Measurements from ENCODE around the gene MMP25. TPM values are rescaled to one million over a fixed set of nuclear protein-coding genes. Genes with fewer than 3 reads are reported as not detected.

The MMP25 gene, protein sequence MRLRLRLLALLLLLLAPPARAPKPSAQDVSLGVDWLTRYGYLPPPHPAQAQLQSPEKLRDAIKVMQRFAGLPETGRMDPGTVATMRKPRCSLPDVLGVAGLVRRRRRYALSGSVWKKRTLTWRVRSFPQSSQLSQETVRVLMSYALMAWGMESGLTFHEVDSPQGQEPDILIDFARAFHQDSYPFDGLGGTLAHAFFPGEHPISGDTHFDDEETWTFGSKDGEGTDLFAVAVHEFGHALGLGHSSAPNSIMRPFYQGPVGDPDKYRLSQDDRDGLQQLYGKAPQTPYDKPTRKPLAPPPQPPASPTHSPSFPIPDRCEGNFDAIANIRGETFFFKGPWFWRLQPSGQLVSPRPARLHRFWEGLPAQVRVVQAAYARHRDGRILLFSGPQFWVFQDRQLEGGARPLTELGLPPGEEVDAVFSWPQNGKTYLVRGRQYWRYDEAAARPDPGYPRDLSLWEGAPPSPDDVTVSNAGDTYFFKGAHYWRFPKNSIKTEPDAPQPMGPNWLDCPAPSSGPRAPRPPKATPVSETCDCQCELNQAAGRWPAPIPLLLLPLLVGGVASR
- total RNA-seq: 1 to 10 TPM; 1.5 to 1.9 TPM
- 0.90 TPM for polyA plus RNA-seq

DNA sequence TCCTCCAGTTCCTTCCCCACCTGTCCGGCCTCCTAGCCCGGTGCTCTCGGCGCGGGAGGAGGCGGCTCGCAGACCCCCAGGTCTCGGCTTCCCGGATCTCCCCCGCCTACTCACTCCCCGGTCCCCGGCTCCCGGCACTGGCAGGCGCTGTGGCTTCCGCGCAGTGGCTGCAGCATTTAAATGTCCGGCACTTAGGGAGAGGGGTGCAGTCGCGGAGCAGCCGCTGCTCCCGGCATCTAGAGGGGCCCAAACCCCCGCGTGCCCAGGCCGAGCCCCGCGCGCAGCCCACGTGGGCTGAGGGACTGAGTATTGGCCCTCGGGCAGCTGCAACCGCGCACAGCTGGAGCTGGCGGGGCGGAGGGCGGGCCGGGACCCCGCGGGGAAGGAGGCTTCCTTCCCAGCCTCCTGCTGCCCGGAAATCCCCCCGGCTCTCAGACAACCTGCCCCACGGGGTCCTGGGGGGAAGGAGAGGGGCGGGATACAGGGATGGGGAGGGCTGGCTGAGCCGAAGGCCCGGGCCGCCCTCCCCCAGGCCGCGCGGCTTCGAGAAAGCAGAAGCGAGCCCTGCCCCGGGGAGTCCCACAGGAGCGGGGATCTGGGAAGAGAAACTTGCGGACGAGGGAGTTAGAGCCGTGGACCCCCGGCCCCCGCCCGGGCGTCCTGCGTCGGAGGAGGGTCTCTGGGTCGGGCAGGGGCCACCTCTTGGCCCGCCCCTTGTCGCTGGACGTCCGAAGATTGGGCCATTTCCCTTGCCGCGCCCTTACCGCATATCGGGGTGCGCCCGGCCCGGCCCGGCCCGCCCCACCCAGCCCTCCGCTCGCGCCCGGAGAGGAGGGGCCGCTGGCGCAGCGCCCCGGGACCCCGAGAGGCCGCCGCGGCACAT, at the start of gene MMP25:
Gene MMP25 (plus strand): TSS at position 804 of the 883 bp plus-strand sequence. CDS start 357 bp downstream, outside the sequence.
- H3K36me3 Mint-ChIP-seq: no peaks in the 10 kb centered on the region
- Histone ChIP-seq H3K27ac (ENCODE audit: low read depth, low read length) (no peak within 1 kb of the TSS), H3K27me3 (ENCODE audit: insufficient read depth, low read length, poor library complexity, severe bottlenecking) (peaks cover 43% of the 10 kb centered on the region), H3K4me1 (ENCODE audit: insufficient read depth, low read length) (peaks cover 27% of the 10 kb centered on the region), H3K9me3 (ENCODE audit: low read length) (no peaks in the 10 kb centered on the region), H3K36me3 (ENCODE audit: insufficient read depth, low read length) (no peaks in the 10 kb centered on the region), H3K4me3 (ENCODE audit: low read length) (peak within 1 kb of the TSS; percentile 51)
- no peaks in the 10 kb centered on the region for H3K9me3 Mint-ChIP-seq
- POLR2A ChIA-PET: interaction anchor here (0.6 to 1.4 kb wide), 5 partner anchors 11 to 166 kb away, joined by 3 to 6 read pairs (median 5); no protein-coding TSS in a partner anchor
- DNase-seq: no peak
- peaks cover 13 to 34% of the 10 kb centered on the region in 2 donors for H3K27me3 Mint-ChIP-seq
- H3K4me3 Mint-ChIP-seq: peak within 1 kb of the TSS; percentile 56 to 89 (median 83)
- CTCF ChIA-PET: interaction anchor here (0.7 to 9.7 kb wide), 6 partner anchors 11 to 84 kb away, joined by 3 to 119 read pairs (median 6); no protein-coding TSS in a partner anchor
- H3K4me1 Mint-ChIP-seq: peaks cover 16 to 40% (median 31%) of the 10 kb centered on the region in 3 donors
- peak within 1 kb of the TSS in 5 of 8 donors; percentile 36 to 94 (median 42) for H3K27ac Mint-ChIP-seq

DNA sequence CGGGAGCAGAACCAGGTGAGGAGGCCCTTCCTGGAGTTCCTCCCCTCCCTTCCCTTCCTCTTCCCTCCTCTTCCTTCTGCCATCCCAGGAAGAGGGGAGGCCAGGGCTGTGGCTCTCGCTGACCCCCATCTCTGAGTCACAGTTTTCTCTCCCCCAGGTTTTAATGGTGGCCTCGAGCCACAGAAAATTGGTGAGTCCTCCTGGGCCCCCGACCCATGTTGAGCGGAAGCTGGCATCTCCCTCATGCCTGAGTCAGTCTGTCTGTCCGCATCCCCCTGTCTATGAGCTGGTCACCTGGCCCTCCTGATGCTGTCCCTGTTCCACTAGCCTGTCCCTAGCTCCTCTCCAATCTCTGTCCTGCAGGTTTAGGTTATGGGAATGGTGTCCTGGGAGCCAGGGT, 46.4 kb upstream of the MMP25 start:
- H3K4me3 Mint-ChIP-seq: no peak overlapping the region

DNA sequence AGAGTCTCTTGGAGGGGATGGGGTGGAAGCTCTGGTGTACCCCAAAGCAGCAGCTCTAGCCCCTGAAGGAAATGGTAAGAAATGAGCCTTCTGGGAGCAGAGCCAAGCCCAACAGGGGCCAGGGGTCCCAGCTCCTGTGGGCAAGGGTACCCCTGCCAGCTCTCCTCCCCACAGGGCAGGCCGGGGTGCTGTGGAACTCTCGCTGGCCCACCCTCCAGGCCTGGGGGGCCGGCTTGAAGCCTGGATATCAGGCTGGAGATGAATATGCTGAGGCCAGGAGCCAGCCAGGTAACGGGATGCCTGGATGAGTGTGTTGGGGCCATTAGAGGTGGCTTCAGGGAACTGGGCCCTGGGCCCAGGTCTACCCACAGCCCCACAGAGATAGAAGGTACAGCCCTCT, 45.8 kb upstream of the MMP25 start:
- ChIA-PET CTCF (interaction anchor here (14.4 kb wide), 1 partner anchor 26 kb away, joined by 289 read pairs; the partner anchor contains the start of genes HCFC1R1, THOC6 and TNFRSF12A), POLR2A (interaction anchor here (1.1 kb wide), 1 partner anchor 19 kb away, joined by 3 read pairs; no protein-coding TSS in a partner anchor)
- Mint-ChIP-seq H3K9me3 (peaks cover 0 to 2% (median 0%) of the 10 kb centered on the region in 5 donors), H3K4me1 (peaks cover 0 to 8% (median 6%) of the 10 kb centered on the region in 3 donors), H3K27ac (no peak overlapping the region), H3K36me3 (no peaks in the 10 kb centered on the region), H3K27me3 (peaks cover 8 to 10% of the 10 kb centered on the region in 2 donors), H3K4me3 (no peak overlapping the region)
- Histone ChIP-seq H3K27me3 (ENCODE audit: insufficient read depth, low read length, poor library complexity, severe bottlenecking) (no peaks in the 10 kb centered on the region), H3K27ac (ENCODE audit: low read depth, low read length) (no peak overlapping the region), H3K4me1 (ENCODE audit: insufficient read depth, low read length) (no peaks in the 10 kb centered on the region), H3K4me3 (ENCODE audit: low read length) (no peak overlapping the region), H3K9me3 (ENCODE audit: low read length) (no peaks in the 10 kb centered on the region), H3K36me3 (ENCODE audit: insufficient read depth, low read length) (no peaks in the 10 kb centered on the region)
- no peak for DNase-seq

More for the DNA sequence above, 46.4 kb upstream of the MMP25 start:
- Histone ChIP-seq H3K27ac (ENCODE audit: low read depth, low read length) (no peak overlapping the region), H3K4me1 (ENCODE audit: insufficient read depth, low read length) (no peaks in the 10 kb centered on the region), H3K27me3 (ENCODE audit: insufficient read depth, low read length, poor library complexity, severe bottlenecking) (no peaks in the 10 kb centered on the region), H3K4me3 (ENCODE audit: low read length) (no peak overlapping the region), H3K36me3 (ENCODE audit: insufficient read depth, low read length) (no peaks in the 10 kb centered on the region), H3K9me3 (ENCODE audit: low read length) (no peaks in the 10 kb centered on the region)
- Mint-ChIP-seq H3K27ac (no peak overlapping the region), H3K9me3 (peaks cover 0 to 2% (median 0%) of the 10 kb centered on the region in 5 donors), H3K4me1 (peaks cover 0 to 7% (median 6%) of the 10 kb centered on the region in 3 donors), H3K36me3 (no peaks in the 10 kb centered on the region), H3K27me3 (peaks cover 5 to 10% of the 10 kb centered on the region in 2 donors)
- POLR2A ChIA-PET: interaction anchor here (1.1 kb wide), 1 partner anchor 19 kb away, joined by 3 read pairs; no protein-coding TSS in a partner anchor
- CTCF ChIA-PET: interaction anchor here (14.4 kb wide), 1 partner anchor 27 kb away, joined by 289 read pairs; the partner anchor contains the start of genes HCFC1R1, THOC6 and TNFRSF12A
- no peak for DNase-seq

DNA sequence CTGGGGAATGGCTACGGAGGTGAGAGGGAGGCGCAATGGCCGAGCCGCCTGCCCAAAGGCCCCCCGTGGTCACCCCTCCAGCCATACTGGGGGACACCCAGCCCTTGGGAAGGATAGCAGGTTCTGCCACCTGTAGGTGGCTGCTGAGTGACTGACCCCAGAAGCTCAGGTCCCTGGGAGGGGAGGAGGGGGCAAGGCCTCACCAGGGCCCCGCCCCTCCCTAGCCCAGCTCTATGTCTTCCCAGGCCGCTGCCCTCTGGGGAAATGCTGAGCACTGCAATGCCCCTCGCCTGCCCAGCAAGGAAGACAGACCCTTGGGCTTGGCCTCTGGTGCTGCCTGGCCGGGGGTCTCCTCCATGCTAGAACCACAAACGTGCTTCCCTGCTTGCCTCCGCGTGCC, 45.0 kb upstream of the MMP25 start:
- H3K27ac Mint-ChIP-seq: no peak overlapping the region

DNA sequence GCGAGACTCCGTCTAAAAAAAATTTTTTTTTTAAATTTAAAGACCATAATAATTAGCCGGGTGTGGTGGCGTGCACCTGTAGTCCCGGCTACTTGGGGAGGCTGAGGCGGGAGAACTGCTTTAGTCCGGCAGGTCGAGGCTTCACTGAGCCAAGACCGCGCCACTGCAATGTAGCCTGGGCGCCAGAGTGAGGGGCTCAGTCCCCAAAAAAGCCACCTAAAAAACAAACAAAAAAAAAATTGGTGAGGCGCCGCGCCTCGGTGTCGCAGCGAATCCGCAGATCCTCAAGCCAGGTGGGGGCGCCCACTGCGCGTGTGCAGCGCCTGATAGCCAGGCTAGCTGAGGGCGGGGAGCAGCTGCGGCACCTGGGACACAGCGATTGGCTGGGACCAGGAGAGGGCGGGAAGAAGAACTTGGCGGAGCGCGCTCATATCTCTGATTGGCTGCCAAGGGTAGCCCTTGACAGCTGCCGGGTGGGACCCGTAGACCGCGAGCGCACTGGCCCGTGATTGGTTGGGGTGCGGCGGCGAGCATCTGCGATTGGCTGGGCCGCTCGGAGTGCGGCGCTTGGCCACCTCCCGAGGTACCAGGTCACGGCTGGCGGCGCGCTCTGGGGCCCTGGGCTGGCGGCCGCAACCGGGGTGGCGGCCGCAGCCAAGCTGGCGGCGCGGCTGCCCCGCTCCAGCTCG, 42.6 kb upstream of the MMP25 start:
- Histone ChIP-seq H3K9me3 (ENCODE audit: low read length) (no peaks in the 10 kb centered on the region), H3K27me3 (ENCODE audit: insufficient read depth, low read length, poor library complexity, severe bottlenecking) (no peaks in the 10 kb centered on the region), H3K4me1 (ENCODE audit: insufficient read depth, low read length) (peaks cover 17% of the 10 kb centered on the region), H3K36me3 (ENCODE audit: insufficient read depth, low read length) (no peaks in the 10 kb centered on the region), H3K27ac (ENCODE audit: low read depth, low read length) (no peak overlapping the region), H3K4me3 (ENCODE audit: low read length) (no peak overlapping the region)
- peaks cover 22 to 31% (median 27%) of the 10 kb centered on the region in 3 donors for H3K4me1 Mint-ChIP-seq
- H3K27ac Mint-ChIP-seq: peak overlapping the region in 4 of 8 donors; percentile 8 to 79 (median 50)
- H3K9me3 Mint-ChIP-seq: peaks cover 0 to 2% (median 0%) of the 10 kb centered on the region in 5 donors
- peak overlapping the region; percentile 66 to 88 (median 79) for H3K4me3 Mint-ChIP-seq
- peaks cover 8 to 13% of the 10 kb centered on the region in 2 donors for H3K27me3 Mint-ChIP-seq
- CTCF ChIA-PET: interaction anchor here (0.7 to 14.4 kb wide), 18 partner anchors 8 to 162 kb away, joined by 3 to 289 read pairs (median 4); partner anchors contain the start of genes HCFC1R1, IL32, THOC6 and TNFRSF12A
- H3K36me3 Mint-ChIP-seq: no peaks in the 10 kb centered on the region
- DNase-seq: peak; percentile 91 to 97 (median 96)
- POLR2A ChIA-PET: interaction anchor here (0.7 to 1.0 kb wide), 6 partner anchors 16 to 55 kb away, joined by 3 to 7 read pairs (median 4); partner anchors contain the start of gene TNFRSF12A

More for the DNA sequence above, 45.0 kb upstream of the MMP25 start:
- H3K36me3 ChIP-seq (ENCODE audit: insufficient read depth, low read length): no peaks in the 10 kb centered on the region
- Mint-ChIP-seq H3K36me3 (no peaks in the 10 kb centered on the region), H3K4me1 (peaks cover 0 to 8% (median 6%) of the 10 kb centered on the region in 3 donors), H3K27me3 (peaks cover 8 to 10% of the 10 kb centered on the region in 2 donors), H3K4me3 (no peak overlapping the region), H3K9me3 (peaks cover 0 to 2% (median 0%) of the 10 kb centered on the region in 5 donors)
- POLR2A ChIA-PET: no interaction called here
- no peak for DNase-seq
- H3K4me1 ChIP-seq (ENCODE audit: insufficient read depth, low read length): no peaks in the 10 kb centered on the region
- H3K27me3 ChIP-seq (ENCODE audit: insufficient read depth, low read length, poor library complexity, severe bottlenecking): no peaks in the 10 kb centered on the region
- CTCF ChIA-PET: interaction anchor here (1.0 to 14.4 kb wide), 2 partner anchors 26 to 164 kb away, joined by 3 to 289 read pairs; partner anchors contain the start of genes HCFC1R1, THOC6 and TNFRSF12A
- H3K27ac ChIP-seq (ENCODE audit: low read depth, low read length): no peak overlapping the region
- H3K4me3 ChIP-seq (ENCODE audit: low read length): no peak overlapping the region
- no peaks in the 10 kb centered on the region for H3K9me3 ChIP-seq (ENCODE audit: low read length)

DNA sequence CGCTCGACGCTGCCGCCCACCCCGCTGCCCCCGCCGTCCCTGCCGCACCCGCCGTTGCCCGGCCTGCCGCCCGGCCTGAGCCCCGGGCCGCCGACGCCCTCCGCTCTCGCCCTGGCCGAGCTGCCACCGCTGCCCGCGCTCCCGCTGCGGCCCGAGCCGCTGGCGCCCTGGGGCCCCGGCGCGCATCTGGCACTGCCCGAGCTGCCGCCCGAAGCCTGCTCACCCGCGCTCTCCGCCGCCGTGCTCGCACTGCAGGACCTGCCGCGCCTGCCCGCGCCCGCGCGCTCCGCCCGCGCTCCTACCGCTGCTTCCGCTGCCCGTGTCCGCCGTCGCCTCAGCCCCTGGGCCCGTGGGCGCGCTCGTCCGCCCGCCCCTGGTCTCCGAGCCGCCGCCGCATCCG, 42.0 kb upstream of the MMP25 start:
- Histone ChIP-seq H3K36me3 (ENCODE audit: insufficient read depth, low read length) (no peaks in the 10 kb centered on the region), H3K4me3 (ENCODE audit: low read length) (no peak overlapping the region), H3K27me3 (ENCODE audit: insufficient read depth, low read length, poor library complexity, severe bottlenecking) (no peaks in the 10 kb centered on the region), H3K27ac (ENCODE audit: low read depth, low read length) (no peak overlapping the region), H3K4me1 (ENCODE audit: insufficient read depth, low read length) (peaks cover 22% of the 10 kb centered on the region), H3K9me3 (ENCODE audit: low read length) (no peaks in the 10 kb centered on the region)
- no peak overlapping the region for H3K4me3 Mint-ChIP-seq
- peaks cover 24 to 34% (median 28%) of the 10 kb centered on the region in 3 donors for H3K4me1 Mint-ChIP-seq
- CTCF ChIA-PET: interaction anchor here (0.7 to 14.4 kb wide), 18 partner anchors 8 to 162 kb away, joined by 3 to 289 read pairs (median 4); partner anchors contain the start of genes HCFC1R1, IL32, THOC6 and TNFRSF12A
- DNase-seq: no peak
- H3K36me3 Mint-ChIP-seq: no peaks in the 10 kb centered on the region
- peak overlapping the region in 1 of 8 donors; percentile 79 for H3K27ac Mint-ChIP-seq
- POLR2A ChIA-PET: interaction anchor here (0.7 to 1.0 kb wide), 6 partner anchors 16 to 54 kb away, joined by 3 to 7 read pairs (median 4); partner anchors contain the start of gene TNFRSF12A
- H3K27me3 Mint-ChIP-seq: peaks cover 8 to 9% of the 10 kb centered on the region in 2 donors
- H3K9me3 Mint-ChIP-seq: peaks cover 0 to 2% (median 0%) of the 10 kb centered on the region in 5 donors
